HG02885 (cell line): ENCODE results near the gene RTN3.
"Not testable (repeated sequence)": the region's sequence is repeated elsewhere in the genome, so short reads cannot be mapped to it uniquely, and the experiment has no call there.

Experiments
- ATAC-seq: cut with Tn5 transposase; IDR thresholded peaks from one replicate; pipeline ENCODE4 v1.9.1; 2021; ENCODE audit warnings: mild to moderate bottlenecking; ENCODE audit not compliant: unreplicated experiment, poor library complexity

RTN3 gene

DNA sequence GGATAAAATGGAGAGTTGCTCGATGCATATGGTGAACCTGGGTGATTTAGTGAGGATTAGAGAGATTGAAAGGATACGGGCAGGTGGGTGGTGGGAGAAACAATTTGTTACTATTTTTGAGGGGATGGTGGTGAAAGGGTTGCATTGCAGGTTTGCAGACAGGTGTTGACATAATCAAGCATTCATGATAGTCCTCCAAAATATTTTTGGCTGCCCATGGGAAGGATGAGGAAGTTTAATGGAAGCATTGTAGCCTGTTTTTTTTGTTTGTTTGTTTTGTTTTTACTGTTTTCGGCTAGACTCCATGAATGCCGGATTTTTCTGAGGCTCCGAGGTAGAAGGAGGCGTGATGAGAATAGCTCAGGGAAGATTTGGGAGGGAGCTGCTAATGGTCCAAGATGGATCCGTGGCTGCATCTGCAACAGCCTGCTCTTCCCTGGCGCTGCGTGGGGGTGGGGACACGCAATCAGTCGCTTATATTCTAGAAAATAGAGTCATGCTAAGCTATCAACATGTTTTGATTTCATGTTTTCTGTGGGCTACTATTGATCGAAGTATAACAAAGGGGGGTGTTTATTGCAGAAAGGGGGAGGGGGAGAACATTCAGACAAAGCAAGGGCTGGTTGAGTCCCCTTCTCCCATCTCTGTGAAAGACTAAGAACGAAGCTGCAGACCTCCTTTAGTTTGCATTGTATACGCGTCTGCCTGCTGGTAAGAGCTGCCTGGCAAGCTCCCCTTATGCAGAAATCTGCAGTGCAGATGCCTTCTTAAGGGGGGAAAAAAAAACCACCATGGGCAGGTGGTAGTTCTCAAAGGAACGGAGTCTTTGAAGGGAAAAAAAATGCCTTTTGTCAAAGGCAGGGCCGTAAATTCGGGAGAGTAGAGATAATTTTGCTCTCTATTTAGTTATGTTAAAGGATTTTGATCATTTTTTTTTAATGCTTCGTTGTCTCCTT lies 1.0 kb downstream of the RTN3 start:
- ATAC-seq = peak; percentile 3

GRCh38 chr11:63683133-63683991 lies 2.1 kb downstream of the RTN3 start:
- no peak for ATAC-seq

GRCh38 chr11:63685158-63685721 lies 3.9 kb downstream of the RTN3 start:
- ATAC-seq = not testable (repeated sequence)

DNA sequence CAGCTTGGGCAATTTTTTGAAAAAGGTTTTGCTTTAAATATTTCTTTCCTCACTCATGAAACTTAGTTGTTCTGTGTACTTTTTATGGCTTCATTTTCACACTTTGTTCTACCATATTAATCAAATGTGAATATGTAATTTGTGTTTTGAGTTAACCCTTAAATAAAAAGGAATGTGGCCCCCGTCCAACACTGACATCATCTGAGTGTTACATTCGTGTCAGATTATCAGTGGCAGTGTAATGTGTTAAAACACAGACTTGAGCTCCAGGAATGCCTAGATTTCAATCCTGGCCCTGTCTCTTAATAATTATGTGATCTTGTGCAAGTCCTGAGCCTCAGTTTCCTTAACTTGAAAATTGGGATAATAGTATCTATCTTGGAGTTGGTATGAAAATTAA lies 5.6 kb downstream of the RTN3 start:
- no peak for ATAC-seq

DNA sequence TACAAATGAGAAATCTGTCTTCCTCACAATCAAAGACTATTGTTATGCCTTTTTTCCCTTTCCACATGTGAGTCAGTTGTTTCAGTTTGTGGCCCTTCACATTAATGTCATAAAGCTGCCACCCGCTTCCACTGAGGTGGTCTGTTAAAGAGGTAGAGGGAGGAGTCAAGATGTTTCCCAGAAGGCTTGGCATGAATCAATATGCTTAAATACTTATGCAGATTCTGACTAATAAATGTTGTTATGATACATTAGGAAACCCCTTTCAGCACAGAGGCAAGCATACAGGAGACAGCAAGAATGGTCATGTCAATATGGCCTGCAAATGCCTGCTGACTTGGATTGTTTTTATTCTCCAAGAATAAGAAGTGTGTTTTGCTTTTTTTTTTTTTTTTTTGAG lies 6.5 kb downstream of the RTN3 start:
- ATAC-seq = no peak

GRCh38 chr11:63694596-63694995 lies 13.3 kb downstream of the RTN3 start:
- no peak for ATAC-seq

DNA sequence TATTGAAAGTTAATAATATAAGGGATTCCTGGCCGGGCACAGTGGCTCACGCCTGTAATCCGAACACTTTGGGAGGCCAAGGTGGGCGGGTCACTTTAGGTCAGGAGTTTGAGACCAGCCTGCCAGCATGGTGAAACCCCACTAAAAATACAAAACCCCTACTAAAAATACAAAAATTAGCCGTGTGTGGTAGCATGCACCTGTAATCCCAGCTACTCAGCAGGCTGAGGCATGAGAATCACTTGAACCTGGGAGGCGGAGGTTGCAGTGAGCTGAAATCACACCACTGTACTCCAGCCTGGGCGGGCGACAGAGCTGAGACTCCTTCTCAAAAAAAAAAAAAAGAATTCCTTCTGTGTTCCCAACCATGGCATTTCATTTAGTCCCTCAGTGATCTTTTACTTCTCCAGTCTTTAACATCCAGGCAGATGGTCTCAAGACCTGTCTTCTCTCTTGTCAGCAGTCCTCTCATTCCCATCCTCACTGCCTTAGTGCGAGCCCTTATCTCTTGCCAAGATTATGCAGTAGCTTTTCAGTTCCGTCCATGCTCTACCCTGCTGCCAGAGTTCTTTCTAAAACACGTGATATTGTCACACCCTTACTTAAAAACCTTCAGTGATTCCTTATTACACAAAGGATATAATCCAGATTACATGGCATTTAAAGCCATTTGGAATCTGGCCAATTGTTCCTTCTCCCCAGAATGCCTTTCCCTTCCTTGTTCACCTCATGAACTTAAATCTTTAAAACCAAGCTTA lies 17.9 kb downstream of the RTN3 start:
- ATAC-seq = no peak

DNA sequence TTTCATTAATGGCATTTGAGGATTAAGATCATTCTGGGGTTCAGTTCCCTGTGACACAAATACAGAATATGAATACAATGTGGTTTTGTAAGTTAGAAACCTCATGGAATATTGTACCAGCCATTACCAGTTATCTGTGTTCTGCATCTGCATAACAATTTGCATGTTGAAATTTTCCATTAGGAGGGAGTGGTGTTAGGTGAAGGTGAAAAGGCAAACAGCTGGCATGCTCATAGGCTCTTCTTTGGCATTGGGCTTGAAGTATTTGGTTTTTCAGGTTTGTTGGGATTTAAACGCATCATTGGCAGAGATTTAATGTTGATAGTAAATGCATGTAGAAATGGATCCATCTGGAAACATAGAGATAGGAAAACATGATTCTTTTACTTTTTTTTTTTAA lies 18.6 kb downstream of the RTN3 start:
- ATAC-seq = no peak

DNA sequence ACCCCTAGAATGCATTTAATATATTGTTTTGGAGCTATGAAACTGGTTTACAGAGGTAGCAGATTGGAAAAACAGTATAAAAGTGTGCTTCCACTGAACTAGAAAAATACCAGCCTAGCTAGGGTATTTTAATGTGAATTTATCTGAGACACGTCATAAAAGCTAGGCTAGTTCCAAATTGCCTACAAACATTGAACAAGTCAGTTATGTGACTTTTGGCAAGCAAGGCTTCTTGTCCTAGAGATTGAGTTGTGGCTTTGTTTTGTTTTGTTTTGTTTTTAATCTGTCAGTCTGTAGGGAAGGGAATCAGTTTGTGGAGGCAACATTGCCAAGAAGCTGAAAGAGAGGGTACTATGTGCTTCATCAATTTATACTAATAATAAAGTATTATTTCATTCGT lies 24.2 kb downstream of the RTN3 start:
- ATAC-seq = no peak

DNA sequence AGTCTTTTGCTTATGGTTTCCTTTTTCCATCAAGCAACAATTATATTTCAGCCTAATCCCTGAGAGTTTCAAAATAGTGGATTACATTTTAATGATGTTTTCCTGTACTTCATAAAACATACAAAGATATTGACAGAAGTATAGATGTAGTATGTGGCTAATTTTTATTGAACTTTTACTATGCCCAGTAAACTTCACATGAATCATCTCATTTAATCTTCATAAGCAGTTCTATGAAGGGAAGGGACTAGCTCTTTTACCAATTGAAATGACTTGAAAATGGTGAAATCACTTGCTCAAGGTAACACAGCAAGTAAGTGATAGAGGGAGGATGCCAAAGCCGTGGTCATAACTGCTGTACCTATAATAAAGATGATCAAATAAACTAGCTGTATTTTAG lies 27.5 kb downstream of the RTN3 start:
- ATAC-seq = no peak

GRCh38 chr11:63709336-63709884 lies 28.1 kb downstream of the RTN3 start:
- ATAC-seq = no peak

- ATAC-seq = no peak
Observed at GRCh38 chr11:63710476-63711217, 29.3 kb downstream of the RTN3 start.

- ATAC-seq = no peak
Observed at GRCh38 chr11:63711838-63712237, 30.5 kb downstream of the RTN3 start.

GRCh38 chr11:63713766-63714165 lies 32.5 kb downstream of the RTN3 start:
- ATAC-seq = no peak

- no peak for ATAC-seq
Observed at GRCh38 chr11:63716046-63716445, 34.7 kb downstream of the RTN3 start.

DNA sequence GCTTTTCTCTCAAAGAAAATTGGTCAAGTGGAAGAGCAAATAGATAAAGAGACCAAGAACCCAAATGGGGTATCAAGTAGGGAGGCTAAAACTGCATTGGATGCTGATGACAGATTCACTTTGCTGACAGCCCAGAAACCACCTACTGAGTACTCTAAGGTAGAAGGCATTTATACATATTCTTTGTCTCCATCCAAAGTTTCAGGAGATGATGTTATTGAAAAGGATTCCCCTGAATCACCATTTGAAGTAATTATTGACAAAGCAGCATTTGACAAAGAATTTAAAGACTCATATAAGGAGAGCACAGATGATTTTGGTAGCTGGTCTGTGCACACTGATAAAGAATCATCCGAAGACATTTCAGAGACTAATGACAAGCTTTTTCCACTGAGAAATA lies 37.7 kb downstream of the RTN3 start:
- ATAC-seq = no peak

DNA sequence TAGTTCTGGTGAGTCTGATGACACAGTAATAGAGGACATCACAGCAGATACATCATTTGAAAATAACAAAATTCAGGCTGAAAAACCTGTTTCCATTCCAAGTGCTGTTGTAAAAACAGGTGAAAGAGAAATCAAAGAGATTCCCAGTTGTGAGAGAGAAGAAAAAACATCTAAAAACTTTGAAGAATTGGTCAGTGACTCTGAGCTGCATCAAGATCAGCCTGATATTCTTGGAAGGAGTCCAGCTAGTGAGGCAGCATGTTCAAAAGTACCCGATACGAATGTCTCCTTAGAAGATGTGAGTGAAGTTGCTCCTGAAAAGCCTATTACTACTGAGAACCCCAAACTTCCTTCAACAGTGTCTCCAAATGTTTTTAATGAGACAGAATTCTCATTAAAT lies 38.7 kb downstream of the RTN3 start:
- ATAC-seq = no peak

GRCh38 chr11:63720611-63721010 lies 39.3 kb downstream of the RTN3 start:
- no peak for ATAC-seq

- no peak for ATAC-seq
Observed at GRCh38 chr11:63729326-63729725, 48.0 kb downstream of the RTN3 start.
